HuH-7 (cell line): Measurements from ENCODE around the gene TTLL6.
"Not testable (repeated sequence)": the region's sequence is repeated elsewhere in the genome, so short reads cannot be mapped to it uniquely, and the experiment has no call there.

ENCODE experiments used
- DNase-seq: peaks from one replicate; pipeline ENCODE4 v3.0.0; 2011; ENCODE audit warnings: low spot score

TTLL6 gene

DNA sequence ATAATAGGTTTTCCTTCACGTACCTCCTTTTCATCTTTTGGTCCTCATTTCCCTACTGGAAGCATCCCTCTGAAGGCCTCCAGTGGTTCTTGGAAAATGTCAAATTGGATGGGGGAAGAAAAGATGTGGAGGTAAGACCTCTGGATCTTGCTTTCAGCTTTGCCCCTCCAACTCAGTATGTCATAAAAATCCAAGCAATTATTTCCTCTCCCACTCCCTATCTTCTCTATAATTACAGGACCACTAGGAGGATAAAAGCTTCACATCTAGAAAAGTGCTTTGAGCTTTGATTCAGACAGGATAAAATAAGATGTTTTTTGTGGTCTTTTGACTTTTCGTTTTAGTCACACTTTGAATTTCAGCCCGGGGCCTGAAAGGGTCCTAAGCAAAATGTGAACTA, 1.7 kb downstream of the TTLL6 start:
- DNase-seq: no peak

DNA sequence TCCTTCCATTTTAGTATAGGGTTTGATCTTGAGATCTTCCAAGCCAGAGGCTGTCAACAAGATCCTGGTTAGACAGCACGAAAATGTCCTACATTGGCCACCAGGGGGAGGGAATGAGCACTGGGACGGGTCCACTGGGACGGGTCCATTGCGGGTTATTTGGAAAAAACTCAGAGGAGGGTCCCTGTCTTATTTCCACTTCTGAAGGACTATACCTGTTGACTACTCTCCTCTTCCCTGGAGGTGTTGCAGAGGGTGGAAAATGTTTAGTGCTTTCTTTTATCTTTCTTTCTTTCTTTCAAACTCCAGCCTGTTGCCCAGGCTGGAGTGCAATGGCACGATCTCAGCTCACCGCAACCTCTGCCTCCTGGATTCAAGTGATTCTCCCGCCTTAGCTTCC, 2.5 kb downstream of the TTLL6 start:
- peak; percentile 92 for DNase-seq

DNA sequence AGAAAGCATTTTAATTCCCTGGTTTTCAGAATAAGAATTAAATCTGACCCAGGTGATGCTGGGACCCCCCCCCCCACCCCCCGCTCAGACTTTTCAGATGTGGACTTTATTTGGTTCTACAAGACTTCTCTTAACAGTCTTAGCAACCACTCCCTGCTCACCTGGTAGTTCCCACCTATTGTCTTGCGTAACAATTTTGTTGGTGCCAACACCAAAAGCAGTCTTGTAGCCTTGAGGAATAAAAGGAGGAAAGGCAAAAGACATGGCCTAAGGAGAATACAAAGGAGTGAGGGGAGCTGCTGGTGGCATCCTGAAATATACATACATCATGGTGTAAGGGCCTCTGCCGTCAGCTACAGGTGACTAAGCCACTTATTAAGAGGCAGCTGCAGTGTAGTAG, 5.0 kb downstream of the TTLL6 start:
- DNase-seq: no peak

DNA sequence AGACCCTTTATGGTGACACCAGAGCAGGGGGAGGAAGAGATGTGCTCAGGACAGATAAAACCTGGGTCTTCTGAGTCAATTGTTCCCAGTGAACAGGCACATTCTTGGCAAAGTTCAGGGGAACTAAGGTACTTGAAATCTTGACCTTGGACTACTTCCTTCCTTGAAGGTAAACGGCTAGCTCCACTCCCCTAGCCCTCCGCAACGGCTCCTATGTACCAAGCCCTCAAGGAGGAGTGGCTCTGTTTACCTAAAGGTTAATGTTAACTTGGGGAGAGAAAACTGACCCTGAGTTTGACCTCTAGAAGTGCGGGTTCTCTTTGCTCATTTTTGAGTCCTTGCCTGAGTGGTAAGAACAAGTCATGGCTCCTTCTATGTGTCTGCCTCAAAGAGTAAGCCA, 7.8 kb downstream of the TTLL6 start:
- DNase-seq: no peak

DNA sequence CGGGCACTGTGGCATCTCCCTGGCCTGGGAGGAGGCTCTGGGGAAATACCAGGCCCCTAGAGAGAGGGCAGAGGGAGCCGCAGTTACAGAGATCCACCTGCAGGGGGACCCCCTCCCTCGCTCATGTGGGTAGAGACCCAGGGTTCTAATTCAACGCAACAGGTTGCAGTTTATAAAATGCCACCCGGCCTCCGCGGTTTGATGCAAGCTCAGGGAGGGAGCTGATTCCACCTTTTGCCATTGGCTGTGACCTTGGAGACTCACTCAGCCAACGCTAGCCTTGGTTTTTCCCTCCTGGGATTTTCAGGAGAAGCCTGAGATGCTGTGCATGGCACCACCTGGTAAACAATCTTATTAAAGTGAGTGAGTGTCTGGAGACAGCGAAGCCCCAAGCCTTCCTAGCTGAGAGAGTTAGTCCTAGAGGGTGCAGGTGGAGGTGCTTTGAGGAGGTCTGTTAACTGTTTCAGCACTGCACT, 12.1 kb downstream of the TTLL6 start:
- peak; percentile 84 for DNase-seq

DNA sequence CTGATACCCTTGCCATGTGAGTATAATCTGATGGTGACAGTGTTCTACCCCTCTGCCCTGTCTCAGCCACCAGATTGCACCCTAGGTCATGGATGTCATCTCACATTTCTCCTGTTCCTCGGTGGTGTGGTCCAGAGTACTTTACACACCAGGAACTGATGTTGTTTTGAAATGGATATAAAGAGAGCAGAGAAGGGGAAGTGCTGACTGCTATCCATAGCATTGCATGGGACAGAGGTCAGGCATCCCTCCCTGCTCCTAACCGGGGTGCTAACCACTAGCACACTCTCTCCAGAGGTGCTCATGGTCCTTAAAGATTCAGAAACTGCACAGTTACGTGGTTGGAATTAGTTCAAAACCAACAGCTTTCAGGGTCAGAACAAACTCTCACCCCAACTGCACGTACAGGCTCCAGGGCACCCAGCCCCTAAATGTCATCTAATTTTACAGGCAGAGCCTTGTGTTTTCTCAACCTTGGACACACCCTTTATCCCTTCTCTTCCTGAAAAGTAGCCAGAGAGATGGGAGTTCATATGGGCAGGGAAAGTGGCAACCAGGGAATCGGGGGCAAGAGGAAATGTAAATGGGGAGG, 16.3 kb downstream of the TTLL6 start:
- no peak for DNase-seq

DNA sequence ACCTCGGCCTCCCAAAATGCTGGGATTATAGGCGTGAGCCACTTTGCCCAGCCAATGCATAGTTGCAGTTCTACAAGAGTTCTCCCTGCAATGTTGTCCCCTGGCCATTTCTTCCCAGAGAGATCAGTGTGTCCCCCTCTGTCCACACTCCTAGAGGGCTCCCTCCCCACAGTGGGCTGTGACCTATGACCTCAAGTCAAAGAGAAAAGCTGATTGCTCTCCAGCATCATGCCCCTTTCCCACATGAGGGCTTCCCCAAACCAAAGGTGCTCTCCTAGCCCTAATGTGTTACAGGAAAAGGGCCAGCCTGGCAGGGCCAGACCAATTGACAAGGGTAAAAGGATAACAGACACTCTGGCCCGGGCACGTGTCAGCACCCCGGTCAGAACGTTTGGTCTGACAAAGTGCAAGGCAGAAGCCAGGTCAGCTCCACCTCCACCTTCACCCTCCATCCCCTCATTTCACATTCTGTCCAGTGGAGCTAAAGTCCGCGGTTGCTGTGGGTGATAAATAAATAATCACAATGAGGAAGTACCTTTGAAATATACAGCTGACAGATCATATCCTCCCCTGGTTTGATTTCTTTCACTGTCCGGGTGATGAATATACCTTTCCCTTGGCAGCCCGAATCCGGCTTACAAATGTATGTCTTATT, 17.8 kb downstream of the TTLL6 start:
- DNase-seq: no peak

DNA sequence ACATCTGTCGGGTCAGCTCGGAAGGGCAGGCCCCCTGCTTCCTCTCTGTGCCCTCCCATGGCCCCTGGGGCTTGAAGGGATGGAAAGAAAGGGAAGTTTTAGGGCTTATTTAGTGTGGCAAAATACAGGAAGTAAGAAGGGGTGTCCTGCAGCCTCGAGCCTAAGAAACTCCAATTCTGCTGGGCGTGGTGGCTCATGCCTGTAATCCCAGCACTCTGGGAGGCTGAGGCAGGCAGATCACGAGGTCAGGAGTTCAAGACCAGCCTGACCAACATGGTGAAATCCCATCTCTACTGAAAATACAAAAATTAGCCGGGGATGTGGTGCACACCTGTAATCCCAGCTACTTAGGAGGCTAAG, 20.9 kb downstream of the TTLL6 start:
- DNase-seq: not testable (repeated sequence)

DNA sequence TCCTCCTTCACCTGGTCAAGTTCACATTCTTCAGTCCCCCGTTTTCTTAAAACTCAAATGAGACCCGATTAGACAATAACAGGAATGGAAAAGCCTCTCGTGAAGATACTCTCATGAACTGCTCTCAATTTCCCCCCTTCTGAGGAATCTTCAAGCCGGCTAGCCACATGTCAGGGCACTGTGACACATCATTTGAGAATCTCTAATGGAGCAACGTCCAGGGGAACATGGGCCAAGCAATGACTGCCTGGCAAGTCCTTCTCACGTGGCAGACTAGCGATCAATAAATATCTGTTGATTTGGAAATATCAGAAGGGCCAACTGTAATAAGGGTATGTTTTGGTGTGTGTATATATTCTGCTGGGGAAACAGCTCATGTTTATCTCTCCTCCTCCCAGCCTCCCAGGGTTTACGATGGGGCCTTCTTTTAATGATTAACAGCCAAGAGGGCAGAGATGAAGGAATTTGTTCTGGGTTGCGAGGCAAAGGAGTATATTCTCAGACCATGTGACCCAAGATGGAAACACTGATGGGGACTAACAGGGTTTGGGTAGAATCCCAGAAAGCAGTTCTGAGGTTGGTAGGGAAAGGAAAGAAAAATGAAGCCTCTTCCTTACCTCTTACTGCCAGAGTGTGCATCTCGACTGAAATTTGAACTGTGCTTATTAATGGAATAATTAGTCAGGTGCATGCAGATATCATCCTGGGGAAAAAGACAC, 21.4 kb downstream of the TTLL6 start:
- DNase-seq: peak; percentile 79

DNA sequence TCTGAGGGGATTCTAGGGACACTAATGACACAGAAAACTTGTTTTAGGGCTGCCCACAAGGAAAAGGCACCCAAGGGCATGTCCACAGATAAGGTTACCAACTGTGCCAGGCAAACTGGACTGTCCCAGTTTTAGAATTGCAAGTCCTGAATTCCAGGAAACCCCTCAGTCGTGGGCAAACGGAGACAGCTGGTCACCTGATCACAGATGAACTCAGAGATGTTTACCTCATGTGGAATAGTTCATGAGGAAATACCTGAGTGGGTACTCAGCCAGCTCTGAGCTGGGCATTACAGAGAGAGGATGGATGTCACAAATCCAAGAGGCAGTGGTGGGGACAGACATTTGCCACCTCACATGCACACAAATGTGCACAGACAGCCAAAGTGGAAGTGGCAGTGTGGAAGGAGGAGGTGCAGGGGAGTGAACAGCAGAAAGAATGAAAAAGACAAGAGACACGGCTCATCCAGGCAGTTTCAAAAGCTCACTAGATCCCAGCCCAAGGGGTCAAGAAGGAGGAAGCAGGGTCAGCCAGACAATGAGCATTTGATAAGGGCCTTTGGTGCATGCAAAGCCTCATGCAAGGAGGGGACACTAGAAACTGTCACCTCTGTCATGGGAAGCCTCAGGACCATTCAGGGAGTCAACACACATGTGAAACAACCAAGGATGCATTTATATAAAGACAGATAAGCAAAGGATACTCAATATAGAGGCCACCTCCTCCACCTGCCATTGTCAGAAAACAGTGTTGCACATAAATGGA, 24.8 kb downstream of the TTLL6 start:
- DNase-seq: no peak

DNA sequence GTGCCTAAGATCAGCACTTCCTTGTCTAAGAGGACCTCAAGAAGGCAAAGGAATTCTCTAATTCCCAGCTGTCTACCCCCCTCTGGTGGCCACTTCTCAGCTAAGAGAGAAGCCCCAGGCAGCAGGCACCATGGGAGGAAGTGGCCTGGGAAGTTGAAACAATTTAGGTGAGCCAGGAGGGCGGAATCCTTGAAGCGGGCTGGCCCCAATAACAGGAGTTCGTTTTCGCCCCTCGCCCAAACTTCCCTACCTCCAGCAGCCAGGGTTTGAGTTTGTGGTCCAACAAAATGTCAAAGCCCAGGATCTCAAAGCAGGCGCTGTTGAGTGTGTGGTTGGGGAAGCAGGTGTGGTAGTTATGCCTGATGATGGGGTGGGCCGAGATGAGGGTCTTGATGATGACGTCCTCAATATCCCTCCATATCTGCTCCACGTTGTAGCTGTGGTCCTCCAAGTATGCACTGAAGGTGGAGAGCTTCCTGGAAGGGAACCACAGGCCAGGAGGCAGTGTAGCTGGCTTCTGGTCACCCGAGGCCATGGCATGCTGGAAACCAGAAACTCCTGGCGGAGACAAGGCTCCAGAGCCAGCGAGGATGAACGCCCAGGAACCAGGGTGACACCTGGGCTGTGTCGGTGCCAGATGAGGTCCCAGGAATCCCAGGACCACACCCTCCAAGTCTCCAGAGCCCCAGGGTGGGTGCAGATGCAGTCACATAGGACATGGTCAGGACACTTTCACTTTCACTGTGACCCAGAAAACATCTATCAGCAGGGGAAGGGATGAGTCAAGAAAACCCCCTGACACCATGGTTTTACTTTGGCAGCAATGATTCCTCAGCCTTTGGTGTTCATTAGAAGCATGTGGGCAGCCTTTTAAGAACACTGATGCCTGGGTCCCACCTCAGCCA, 25.6 kb downstream of the TTLL6 start:
- peak; percentile 77 for DNase-seq

DNA sequence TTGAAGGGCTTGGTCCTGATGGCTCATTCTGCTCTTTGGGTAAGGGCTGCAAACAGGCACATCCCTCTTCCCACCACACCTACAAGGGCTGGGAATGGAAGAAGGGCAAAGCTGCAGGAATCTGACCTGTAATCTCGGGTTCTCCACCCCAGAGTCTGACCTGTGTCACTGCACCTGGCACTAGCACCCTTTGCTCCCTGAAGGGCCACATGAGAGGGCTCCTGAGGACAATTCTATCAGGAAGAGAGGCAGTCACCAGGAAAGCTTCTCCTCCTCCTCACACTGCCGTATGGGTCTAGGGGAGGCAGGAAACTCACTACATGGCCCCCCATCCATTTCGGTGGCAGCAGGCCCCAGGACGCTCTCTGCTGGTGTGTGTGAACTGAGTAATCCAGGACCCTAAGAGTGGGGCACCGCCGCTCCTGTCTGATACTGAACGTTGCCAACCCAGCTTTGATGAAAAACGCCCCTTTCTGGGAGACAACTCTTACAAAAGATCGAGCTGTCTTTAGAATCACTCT, 26.4 kb downstream of the TTLL6 start:
- DNase-seq: no peak

DNA sequence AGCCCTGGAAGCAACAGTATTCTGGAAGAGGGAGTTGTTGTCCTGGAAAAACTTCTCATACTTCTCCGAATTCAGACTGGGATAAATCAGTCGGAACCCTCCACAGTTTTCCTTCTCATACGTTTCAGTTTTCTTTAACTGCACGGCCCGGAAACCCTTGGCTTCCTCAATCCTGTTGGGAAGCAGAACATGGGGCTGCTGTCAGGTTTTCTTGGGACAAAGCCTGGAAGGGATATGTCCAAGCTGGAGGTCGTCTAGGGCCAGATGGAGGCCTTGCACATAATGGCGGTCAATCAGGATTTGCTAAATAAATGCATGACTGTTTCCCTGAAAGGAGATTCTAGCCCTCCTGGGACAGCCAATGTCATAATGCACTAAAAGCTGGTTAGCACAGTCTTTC, 29.2 kb downstream of the TTLL6 start:
- DNase-seq: no peak

DNA sequence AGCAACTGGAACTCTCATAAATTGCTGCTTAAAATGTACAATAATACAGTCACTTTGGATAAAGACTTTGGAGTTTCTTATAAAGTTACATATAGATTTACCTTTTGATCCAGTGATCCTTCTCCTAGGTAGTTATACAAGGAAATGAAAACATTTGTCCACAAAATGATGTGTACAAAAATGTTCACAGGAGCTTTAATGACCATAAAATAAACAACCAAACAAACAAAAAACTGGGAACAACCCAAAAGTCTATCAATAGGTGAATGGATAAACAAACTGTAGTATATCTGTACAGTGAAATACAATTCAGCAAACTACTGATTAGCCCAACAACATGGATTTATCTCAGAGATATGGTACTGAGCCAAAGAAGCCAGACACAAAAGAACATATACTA, 37.6 kb downstream of the TTLL6 start:
- DNase-seq: no peak

DNA sequence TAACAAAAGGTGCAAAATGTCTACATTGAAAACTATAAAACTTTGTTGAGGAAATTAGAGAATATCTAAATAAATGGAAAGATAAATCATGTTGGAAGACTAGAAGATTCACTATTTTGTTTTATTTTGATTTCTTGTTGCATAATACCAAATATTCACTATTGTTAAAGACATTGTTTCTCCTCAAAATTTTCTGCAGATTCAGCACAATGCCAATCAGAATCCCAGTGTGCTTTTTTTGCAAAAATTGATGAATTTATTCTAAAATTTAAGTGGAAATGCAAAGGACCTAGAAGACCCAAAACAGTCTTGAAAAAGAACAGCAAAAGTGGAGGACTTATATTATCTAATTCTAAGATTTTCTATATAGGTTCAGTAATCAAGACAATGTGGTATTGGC, 40.4 kb downstream of the TTLL6 start:
- no peak for DNase-seq

DNA sequence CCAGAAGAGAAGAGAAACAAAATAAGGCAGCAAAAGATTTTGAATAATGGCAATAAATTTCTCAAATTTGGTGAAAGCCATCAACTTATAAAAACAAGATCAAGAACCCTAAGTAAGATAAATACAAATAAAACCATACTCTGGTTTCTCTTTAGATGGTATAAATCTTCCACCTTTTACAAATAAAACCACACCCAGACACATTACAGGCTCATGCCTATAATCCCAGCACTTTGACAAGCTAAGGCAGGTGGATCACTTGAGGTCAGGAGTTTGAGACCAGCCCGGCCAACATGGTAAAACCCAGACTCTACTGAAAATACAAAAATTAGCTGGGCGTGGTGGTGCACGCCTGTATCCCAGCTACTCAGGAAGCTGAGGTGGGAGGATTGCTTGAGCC, 43.8 kb downstream of the TTLL6 start:
- no peak for DNase-seq

DNA sequence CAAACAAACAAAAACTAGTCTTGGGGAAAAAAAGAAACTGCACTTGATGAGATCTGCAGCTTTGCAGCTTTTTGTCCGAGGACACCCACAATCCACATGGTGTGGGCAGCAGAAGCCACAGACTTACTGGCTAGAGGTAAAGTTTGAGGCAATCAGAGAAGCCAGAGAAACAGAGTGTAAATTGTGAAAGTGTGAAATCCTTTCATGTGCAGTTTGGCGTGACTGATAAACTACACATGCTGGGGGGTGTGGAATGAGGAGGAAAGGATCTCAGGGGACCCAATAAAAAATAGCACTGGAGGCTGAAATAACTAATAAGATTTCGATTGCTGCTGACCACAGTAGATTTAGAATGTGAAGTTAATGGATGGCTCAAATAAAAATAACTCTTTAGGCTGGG, 46.1 kb downstream of the TTLL6 start:
- no peak for DNase-seq

DNA sequence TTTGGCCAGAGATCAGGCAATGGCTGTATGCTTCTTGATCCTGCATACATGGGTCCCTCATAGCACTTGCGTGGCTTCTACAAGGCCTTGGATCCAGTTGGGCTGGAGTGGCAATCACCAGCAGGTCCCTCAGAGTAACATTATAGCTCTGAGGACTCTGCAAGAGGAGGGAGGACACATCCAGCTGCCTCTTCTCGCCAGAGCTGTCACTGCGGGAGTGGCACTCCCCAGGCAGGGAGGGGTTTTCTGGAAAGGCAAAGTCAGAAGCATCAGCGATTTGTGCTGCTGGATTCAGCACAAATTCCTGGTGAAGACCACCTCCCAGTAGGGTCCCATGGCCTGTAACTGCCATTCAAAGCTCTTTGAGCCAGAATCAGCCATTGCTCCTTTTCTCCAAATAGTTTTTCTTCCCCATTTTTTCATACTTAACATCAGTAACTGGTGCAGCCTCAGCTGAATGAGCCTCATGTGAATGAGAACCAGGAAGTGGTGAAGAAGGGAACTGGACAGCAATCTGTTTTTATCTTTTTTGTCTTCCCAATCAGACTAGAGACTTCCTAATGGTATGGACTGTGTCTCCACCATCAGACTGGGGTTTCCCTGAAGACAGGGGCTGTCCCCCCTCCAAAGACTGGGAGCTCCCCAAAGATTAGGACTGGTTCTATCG, 47.9 kb downstream of the TTLL6 start:
- DNase-seq: no peak

DNA sequence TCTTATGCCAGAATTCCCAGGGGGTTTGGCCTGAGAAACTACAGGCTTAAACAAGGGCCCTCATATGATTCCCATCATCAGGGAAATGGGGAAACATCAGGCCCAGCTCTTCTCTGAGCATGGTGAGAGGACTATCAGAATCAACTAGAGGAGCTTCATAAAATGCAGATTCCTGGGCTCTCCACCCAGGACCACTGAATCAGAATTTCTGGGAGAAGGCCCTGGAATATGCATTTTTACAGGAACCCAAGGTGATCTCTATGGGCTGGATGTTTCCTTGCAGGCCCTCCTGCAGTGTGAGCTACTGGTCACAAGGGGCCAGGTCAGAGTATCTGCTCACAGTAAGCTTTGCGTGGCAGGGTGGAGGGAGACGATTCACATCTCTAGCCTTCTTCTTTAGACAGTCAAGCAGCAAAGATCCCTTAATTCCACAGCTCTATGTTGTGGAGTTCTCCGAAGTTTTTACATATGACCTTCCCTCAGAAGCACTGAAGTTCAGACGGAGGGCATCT, 49.7 kb downstream of the TTLL6 start:
- no peak for DNase-seq

DNA sequence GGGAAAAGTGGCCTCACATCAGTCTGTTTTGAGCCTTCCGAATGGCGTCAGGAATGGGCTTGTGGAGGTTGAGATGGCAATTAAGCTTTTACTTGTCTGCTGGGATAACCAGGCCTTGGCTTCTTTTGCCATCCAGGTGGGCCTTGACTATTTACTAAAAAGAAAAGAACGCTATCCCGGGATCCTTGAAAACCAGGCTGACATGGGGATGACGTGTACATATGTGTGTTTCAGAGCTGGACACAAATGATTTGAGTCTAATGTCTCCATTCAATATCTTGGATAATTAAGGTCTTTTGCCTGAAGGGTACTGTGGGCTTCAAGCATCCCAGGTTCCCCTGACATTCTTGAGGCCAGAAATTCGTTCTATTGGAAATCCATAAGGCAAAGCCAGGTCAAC, 55.9 kb downstream of the TTLL6 start:
- no peak for DNase-seq

DNA sequence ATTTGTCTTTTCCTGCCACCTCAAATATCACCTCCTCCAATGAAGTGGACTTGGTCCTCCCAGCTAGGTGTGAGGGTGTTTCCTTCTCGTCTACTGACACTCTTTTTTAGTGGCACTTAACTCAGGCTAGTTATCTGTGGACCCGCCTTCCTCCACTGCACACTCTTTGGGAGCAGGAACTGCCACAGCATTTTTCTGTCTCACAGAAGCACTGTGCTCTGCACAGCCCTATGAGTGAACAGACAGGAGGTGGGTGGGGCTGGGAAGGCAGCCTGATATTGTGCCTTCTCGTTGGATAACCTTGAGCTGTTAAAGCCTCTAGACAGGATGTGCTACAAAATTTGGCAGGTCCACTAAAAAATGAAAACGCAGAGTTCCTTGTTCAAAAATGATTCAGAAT, 56.6 kb downstream of the TTLL6 start:
- DNase-seq: no peak
